Coronary artery (tissue), 2 donors: ENCODE results near the gene CNNM2.
A peak's percentile ranks its signal among the peaks of the same experiment; 100 is the strongest.
"Not testable (repeated sequence)": the region's sequence is repeated elsewhere in the genome, so short reads cannot be mapped to it uniquely, and the experiment has no call there.

Source experiments
- DNase-seq: peaks from one replicate; pipeline ENCODE4 v3.0.0-alpha.2; 2017; ENCODE audit warnings: low spot score
- H3K27ac ChIP-seq, 2 donors: fragments of 200-600 bp; sonication (generic); one replicate each; pipeline ENCODE4 v1.5.1; 2016 to 2019
- H3K4me3 ChIP-seq: fragments of 200-600 bp; sonication (generic); 2 replicates; pipeline ENCODE4 v1.5.1; 2016; ENCODE audit warnings: mild to moderate bottlenecking, moderate library complexity
- TF ChIP-seq, protein P1 (sequence below): fragments of 200-600 bp; sonication (generic); IDR thresholded peaks from one replicate; pipeline ENCODE4 v1.5.1; 2019; ENCODE audit warnings: antibody characterized with exemption

Gene CNNM2

DNA sequence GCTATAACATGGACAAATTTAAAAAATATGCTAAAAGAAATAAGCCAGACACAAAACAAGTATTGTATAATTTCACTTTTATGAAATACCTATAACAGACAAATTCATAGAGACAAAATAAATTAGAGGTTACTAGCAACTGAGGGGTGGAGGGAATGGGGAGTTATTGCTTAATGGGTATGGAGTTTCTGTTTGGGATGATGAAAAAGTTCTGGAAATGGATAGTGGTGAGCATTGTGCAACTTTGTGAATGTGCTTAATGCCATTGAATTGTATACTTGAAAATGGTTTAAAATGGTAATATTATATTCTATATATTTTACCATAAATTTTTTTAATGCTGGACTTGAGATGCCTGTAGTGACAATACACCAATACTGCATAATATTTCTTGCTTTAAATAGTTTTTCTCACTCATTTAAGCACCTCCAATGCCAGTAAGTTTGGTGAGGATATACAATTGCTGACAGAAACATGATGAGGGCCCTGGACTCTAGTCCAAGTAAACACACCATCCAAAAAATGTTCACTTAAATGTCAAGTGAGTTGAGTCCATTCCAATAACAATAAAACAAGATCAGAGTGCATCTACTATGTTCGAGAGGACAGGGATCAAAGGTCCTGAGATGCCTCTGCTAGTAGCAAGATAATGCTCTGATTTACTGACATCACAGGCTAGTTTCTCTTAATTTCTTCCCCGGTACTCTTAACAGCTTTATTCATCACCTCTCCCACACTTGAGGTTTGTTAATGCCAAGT, 203.1 kb downstream of the CNNM2 start:
- peak overlapping the region; percentile 34 for H3K4me3 ChIP-seq
- H3K27ac ChIP-seq = peak overlapping the region; percentile 48 to 83
- DNase-seq = no peak
- TF ChIP-seq, protein P1, sequence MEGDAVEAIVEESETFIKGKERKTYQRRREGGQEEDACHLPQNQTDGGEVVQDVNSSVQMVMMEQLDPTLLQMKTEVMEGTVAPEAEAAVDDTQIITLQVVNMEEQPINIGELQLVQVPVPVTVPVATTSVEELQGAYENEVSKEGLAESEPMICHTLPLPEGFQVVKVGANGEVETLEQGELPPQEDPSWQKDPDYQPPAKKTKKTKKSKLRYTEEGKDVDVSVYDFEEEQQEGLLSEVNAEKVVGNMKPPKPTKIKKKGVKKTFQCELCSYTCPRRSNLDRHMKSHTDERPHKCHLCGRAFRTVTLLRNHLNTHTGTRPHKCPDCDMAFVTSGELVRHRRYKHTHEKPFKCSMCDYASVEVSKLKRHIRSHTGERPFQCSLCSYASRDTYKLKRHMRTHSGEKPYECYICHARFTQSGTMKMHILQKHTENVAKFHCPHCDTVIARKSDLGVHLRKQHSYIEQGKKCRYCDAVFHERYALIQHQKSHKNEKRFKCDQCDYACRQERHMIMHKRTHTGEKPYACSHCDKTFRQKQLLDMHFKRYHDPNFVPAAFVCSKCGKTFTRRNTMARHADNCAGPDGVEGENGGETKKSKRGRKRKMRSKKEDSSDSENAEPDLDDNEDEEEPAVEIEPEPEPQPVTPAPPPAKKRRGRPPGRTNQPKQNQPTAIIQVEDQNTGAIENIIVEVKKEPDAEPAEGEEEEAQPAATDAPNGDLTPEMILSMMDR = no peak

DNA sequence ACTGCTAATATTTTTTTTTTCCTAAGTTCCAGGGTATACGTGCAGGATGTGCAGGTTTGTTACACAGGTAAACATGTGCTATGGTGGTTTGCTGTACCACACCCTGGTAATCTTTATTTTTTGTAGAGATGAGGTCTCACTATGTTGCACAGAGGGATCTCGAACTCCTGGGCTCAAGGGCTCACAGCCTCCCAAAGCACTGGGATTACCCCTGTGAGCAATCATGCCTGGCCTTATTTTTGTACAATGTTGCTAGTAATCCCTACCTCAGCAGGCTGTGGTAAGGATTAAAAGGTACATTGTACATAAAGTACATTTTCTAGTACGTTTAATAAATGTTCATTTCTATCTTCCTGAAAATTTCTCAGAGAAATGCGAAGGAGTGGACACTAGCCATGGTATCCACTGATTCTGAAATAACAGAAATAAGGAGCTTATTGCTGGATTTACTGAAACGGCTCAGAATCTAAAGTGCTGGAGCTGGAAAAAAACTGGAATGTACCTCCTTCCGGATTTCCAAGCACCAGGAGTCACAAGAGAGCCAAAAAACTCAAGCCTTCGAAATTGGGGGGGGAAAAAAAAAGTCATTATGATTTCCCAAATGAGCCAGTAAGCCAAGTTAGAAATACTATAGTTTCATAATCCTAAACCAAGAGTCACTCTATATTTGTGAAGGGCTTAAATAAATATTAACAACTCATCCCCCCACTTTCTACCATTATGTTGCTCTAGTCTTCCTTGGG, 205.4 kb downstream of the CNNM2 start:
- no peak for DNase-seq
- Histone ChIP-seq H3K4me3 (peak overlapping the region; percentile 1), H3K27ac (peak overlapping the region; percentile 22 to 64)
- TF ChIP-seq, protein P1 = no peak

DNA sequence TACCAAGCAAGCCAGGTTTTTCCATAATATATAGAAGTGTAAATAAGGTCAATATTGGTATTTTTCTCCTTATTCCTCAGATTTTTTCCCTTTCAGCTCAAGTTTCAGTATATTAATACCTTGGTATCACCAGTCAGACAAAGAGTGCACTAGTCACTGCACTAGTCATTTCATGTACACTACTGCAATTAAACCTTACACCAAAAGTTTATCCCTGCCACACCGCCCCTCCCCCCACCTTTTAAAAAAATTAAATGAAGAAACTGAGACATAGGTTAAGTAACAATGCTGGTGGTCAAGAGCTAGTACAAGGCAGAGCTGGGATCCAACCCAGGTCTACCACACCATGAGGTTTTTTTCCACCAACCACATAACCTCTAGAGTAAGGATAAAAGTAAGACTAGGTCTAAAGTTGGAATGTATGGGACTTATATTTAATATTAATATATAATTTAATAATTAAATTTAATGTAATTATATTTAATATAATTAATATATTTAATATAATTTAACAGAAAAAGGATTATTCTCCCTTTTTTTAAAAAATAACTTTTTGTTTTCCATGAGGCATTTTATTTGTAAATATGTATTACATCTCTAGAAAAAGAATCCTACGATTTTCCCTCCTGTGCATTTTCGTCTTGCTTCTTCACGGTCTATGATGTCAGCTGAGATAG, 206.5 kb downstream of the CNNM2 start:
- peak overlapping the region in 1 of 2 donors; percentile 16 for H3K27ac ChIP-seq
- no peak for DNase-seq
- TF ChIP-seq, protein P1 = no peak
- H3K4me3 ChIP-seq = no peak overlapping the region

- H3K27ac ChIP-seq = peak overlapping the region; percentile 36 to 59
- H3K4me3 ChIP-seq = no peak overlapping the region
- DNase-seq = no peak
- TF ChIP-seq, protein P1 = no peak
Observed at GRCh38 chr10:103125323-103126267, 207.5 kb downstream of the CNNM2 start.

DNA sequence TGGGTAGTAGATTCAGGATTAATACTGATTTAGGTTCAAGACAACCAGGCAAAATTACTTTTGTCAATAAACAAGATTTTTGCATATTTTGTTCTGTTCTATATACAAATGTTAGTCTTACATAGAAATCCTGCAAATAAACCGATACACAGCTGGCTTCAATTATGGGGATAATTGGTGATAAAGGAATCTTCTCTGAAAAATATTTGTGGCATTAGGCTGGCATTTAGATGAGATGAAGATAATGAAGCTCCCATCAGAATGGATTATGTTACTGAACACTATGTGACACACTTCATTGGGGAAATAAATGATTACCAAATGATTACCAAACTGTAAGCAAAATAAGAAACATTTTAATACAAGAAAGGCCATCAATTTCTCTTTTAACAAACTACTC, 209.1 kb downstream of the CNNM2 start:
- Histone ChIP-seq H3K4me3 (no peak overlapping the region), H3K27ac (peak overlapping the region in 1 of 2 donors; percentile 59)
- TF ChIP-seq, protein P1 = no peak
- DNase-seq = no peak

GRCh38 chr10:103130180-103130579, 212.1 kb downstream of the CNNM2 start:
- not testable (repeated sequence) for DNase-seq, H3K27ac ChIP-seq, H3K4me3 ChIP-seq
